ENCODE results near the gene NOP14.

Gene NOP14

DNA sequence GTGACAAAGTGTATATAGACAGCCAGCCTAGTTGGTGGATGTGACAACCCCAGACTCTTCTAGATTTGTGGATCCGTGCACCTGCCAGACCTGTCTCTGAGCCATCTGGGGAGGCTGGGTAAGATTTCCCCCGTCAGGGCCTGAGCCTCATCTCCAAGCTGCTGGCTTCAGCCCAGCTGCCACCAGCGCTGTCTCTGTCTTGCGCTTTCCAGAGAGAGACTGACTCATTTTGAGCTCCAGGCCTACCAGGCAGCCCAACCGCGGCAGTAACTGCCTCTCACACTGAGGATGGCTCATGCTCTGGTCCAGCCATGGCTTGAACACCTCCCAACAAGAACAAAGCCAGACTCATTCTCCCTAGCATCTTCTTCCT, 26.4 kb downstream of the NOP14 start:
- TF ChIP-seq, protein P1, sequence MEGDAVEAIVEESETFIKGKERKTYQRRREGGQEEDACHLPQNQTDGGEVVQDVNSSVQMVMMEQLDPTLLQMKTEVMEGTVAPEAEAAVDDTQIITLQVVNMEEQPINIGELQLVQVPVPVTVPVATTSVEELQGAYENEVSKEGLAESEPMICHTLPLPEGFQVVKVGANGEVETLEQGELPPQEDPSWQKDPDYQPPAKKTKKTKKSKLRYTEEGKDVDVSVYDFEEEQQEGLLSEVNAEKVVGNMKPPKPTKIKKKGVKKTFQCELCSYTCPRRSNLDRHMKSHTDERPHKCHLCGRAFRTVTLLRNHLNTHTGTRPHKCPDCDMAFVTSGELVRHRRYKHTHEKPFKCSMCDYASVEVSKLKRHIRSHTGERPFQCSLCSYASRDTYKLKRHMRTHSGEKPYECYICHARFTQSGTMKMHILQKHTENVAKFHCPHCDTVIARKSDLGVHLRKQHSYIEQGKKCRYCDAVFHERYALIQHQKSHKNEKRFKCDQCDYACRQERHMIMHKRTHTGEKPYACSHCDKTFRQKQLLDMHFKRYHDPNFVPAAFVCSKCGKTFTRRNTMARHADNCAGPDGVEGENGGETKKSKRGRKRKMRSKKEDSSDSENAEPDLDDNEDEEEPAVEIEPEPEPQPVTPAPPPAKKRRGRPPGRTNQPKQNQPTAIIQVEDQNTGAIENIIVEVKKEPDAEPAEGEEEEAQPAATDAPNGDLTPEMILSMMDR (IDR thresholded peaks at IDR 0.05) = no peak

DNA sequence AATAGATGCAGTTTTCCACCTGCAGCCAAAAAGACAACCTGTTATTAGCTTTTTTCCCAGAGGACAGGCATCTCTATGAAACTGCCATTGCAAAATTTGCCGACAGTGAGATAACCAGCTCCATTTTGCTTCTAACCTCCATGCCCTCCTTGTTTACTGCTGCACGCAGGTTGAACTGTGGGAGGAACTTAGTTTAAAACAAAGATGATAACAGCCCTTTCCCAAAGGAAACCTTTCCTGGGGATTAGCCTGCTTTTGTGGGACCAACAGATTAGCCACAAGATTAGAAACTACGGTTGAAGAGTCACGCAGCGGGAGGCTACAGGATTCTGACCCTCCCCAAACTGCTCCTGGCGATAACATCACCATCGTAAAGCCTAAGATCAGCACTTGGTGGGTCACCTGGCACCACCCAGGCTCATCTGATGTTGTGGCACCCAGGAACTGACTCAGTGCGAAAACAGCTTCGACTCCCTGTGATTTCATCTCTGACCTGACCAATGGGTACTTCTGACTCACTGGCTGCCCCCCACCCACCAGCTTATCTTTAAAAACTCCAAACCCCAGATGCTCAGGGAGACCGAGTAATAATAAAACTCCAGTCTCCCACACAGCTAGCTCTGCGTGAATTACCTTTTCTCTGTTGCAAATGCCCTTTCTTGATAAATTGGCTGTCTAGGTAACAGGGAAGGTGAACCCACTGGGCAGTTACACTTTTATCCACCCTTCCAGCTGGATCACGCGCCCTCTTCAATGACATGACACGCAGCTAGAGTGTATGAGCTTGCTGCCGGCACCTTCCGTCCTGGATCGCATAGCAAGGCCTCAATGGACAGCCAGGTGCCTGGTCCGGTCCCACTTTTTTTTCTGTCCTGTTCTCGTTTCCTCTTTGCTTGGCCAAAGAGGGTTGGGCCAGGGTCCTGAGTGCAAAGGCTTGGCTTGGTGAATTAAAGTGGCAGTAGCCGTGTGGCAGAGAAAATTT, 27.2 kb downstream of the NOP14 start:
- TF ChIP-seq, protein P1 (IDR thresholded peaks at IDR 0.05) = no peak

DNA sequence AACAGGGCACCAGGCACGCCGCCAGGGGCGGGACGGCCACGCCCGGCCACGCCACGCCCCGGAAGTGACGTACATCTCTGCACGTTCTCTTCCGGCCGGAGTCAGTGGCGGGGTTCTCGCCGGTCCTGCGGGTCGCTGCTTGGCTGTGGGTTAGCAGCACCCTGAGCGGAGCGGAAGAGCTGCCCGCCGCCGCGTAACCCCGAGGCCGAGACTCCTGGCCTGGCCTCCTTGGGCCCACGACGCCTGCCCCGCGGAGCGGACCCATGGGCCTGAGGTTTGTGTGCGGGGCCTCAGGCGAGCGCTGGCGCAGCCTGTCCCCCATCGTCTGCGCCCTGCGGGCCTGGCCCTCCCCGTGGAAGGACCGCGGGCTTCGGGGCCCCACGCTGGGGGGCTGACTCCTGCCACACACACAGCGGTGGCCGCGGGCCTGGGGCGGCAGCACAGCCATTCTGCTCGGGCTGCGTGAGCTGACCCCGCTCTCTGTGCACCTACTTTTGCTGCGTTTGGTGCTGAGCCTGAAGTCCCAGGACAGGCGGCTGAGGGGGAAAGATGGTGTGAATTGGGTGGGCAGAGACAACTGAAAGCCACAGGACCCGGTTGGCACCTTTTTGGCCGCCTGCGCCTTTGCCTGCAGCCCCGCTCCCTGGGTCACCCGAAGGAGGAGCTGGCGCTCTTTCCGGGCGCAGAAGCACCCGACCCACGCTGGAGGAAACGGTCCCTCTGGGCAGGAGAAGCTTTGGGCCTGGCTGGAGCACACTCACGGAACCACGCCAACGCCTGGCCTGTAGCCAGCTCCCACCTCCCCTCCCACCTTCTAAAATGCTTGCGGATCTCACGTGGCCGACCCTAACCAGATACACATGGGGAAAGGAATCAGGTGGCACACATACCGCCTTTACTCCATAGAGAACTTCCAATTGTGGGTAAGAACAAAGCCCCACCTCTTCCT, 28.1 kb downstream of the NOP14 start:
- TF ChIP-seq, protein P1 (IDR thresholded peaks at IDR 0.05) = no peak

DNA sequence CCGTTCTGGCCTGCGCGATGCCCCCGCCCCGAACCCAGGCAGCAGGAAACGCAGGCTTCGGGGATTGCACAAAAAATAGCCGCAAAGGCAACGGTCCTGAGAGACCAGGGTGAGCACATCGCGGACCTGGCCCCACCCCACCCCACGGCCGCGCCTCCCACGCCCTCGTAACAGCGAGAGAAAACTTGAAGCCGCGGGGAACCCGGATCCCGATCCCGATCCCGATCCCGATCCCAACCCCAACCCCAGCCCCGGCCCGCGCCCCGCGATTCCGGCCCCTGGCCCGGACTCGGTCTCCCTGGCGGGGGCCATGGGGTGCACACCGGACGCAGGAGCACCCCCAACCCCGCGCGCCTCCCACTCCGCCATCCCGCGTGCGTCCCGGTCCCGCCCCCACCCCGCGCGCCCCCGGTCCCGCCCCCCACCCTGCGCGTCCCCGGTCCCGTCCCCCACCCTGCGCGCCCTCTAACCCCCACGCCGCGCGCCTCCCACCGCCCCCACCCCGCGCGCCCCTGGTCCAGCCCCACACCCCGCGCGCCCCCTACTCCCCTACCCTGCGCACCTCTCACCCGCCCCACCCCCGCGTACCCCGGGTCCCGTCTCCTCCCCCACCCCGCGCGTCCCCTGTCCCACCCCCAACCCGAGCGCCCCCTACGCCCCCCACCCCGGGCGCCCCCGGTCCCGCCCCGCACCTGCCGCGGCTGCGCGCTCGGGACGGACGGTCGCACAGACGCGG, 29.0 kb downstream of the NOP14 start:
- TF ChIP-seq, protein P1 (IDR thresholded peaks at IDR 0.05) = no peak

DNA sequence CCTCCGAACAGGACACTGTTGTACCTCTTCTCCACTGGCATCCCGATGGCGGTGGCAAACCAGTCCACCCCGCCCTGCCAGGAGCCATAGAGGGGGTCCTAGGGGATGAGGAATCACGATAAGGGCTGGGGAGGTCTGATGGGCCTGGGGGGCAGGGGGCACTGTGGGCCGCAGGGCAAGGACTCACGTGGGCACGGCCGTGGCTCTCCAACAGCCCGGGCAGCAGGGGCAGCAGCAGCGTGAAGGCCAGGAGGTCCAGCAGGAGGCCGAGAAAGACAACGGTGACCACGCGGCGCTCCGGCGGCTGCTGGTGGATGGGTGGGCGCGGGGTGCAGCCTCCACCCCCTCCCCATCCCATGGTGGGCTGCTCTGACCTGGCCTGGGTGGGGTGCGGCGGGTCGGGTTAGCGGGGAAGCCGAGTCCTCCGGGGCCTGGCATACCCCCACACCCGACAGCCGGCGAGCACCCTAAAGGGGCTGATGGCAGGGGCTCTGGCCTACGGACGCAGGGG, 29.6 kb downstream of the NOP14 start:
- TF ChIP-seq, protein P1 (IDR thresholded peaks at IDR 0.05) = no peak

DNA sequence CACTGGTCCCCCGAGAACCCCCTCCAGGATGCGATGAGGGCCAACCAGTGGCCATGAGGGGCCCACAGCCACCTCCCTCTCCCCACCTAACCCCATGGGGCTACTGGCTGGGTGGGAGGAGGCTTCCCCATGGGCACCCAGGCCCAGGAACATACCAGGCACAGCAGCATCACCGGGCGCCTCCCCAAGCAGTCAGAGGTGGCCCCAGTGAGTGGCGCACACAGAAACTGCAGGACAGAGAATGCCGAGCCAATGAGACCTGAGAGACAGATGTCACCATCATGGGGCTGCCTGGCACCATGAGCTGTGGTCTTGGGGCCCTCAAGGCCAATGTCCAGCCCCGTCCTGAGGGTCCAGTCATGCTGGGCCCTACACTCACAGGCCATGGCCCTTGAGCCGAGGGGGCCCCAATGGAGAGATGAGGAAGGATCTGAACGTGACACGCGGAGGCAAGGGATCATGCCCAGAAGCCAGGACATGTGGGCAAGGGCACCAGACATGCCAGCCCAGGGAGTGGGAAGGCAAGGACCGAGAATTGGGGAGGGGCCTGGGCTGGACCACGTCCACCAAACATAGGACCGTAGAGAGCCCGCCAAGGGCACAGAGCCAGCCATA, 30.1 kb downstream of the NOP14 start:
- TF ChIP-seq, protein P1 (IDR thresholded peaks at IDR 0.05) = no peak

All from LNCAP (cell line).